ENCODE data around the gene IGSF22. TPM values are rescaled to one million over a fixed set of nuclear protein-coding genes. Genes with fewer than 3 reads are reported as not detected.
"Not testable (repeated sequence)": the region's sequence is repeated elsewhere in the genome, so short reads cannot be mapped to it uniquely, and the experiment has no call there.

The IGSF22 gene
- total RNA-seq, 1 donor from 2014 or later, result 2.3 TPM

DNA sequence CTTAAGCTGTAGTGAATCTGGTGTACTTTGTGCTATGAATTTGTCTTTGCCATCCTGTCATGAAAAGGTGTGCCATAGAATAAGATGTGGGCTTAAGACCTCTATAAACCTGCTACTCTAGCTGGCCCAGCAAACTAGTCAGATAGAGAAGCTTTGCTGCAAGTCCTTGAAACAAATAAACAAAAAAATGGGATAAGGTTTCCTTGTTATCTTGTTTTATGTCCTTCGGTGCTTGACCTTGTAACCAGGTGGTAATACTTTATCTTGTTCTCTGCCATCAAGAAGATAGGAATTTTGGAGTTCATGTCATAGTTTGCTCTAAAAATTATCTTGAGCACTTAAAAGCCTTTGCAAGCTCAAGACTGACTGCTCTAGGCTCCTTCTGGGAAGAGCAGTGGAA lies 41.7 kb downstream of the IGSF22 start:
- DNase-seq, result no peak
- Histone ChIP-seq H3K36me3 (no peaks in the 10 kb centered on the region), H3K27ac (no peak overlapping the region), H3K4me3 (no peak overlapping the region), H3K4me1 (no peaks in the 10 kb centered on the region), H3K9me3 (no peaks in the 10 kb centered on the region), H3K27me3 (ENCODE audit: low read depth) (no peaks in the 10 kb centered on the region)
- ATAC-seq, result no peak
- intact Hi-C loops (cut with DNase I), result no loop called here
- TF ChIP-seq, protein P1, sequence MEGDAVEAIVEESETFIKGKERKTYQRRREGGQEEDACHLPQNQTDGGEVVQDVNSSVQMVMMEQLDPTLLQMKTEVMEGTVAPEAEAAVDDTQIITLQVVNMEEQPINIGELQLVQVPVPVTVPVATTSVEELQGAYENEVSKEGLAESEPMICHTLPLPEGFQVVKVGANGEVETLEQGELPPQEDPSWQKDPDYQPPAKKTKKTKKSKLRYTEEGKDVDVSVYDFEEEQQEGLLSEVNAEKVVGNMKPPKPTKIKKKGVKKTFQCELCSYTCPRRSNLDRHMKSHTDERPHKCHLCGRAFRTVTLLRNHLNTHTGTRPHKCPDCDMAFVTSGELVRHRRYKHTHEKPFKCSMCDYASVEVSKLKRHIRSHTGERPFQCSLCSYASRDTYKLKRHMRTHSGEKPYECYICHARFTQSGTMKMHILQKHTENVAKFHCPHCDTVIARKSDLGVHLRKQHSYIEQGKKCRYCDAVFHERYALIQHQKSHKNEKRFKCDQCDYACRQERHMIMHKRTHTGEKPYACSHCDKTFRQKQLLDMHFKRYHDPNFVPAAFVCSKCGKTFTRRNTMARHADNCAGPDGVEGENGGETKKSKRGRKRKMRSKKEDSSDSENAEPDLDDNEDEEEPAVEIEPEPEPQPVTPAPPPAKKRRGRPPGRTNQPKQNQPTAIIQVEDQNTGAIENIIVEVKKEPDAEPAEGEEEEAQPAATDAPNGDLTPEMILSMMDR (IDR thresholded peaks at IDR 0.05), result no peak

- Histone ChIP-seq H3K27ac (no peak overlapping the region), H3K27me3 (ENCODE audit: low read depth) (no peaks in the 10 kb centered on the region), H3K9me3 (no peaks in the 10 kb centered on the region), H3K4me1 (no peaks in the 10 kb centered on the region), H3K36me3 (no peaks in the 10 kb centered on the region), H3K4me3 (no peak overlapping the region)
- ATAC-seq (no peak), DNase-seq (no peak)
- TF ChIP-seq, protein P1 (IDR thresholded peaks at IDR 0.05), result no peak
- intact Hi-C loops (cut with DNase I), result no loop called here
Measured at GRCh38 chr11:18682466-18682865, 43.5 kb downstream of the IGSF22 start.

- DNase-seq; H3K27me3 ChIP-seq (ENCODE audit: low read depth); ATAC-seq; H3K27ac ChIP-seq; H3K4me3 ChIP-seq; intact Hi-C loops (cut with DNase I); H3K9me3 ChIP-seq; H3K4me1 ChIP-seq; H3K36me3 ChIP-seq: not testable (repeated sequence)
Measured at GRCh38 chr11:18681949-18682348, 44.0 kb downstream of the IGSF22 start.

DNA sequence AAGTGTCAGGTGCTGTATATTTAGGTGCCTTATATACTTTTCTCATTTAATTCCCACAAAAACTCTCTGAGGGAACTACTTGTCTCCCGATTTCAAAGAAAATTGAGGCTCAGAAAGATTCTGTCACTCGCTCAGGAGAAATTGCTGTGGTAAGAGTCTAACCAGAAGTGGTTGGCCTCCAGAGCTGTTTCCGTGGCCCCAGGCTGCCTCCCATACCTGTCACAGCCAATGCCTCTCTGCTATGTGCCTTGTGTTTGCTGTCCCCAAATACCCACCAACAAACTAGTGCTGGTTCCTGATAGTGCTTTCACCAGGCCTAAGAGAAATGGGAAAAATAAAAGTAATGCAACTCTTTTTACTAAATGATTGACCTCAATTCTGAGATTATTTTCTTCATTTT lies 48.4 kb downstream of the IGSF22 start:
- H3K27me3 ChIP-seq (ENCODE audit: low read depth), result no peaks in the 10 kb centered on the region
- intact Hi-C loops (cut with DNase I), result no loop called here
- H3K4me1 ChIP-seq, result no peaks in the 10 kb centered on the region
- no peaks in the 10 kb centered on the region for H3K9me3 ChIP-seq
- no peak for ATAC-seq
- no peak overlapping the region for H3K27ac ChIP-seq
- H3K36me3 ChIP-seq, result no peaks in the 10 kb centered on the region
- TF ChIP-seq, protein P1 (IDR thresholded peaks at IDR 0.05), result no peak
- no peak overlapping the region for H3K4me3 ChIP-seq
- DNase-seq, result no peak

DNA sequence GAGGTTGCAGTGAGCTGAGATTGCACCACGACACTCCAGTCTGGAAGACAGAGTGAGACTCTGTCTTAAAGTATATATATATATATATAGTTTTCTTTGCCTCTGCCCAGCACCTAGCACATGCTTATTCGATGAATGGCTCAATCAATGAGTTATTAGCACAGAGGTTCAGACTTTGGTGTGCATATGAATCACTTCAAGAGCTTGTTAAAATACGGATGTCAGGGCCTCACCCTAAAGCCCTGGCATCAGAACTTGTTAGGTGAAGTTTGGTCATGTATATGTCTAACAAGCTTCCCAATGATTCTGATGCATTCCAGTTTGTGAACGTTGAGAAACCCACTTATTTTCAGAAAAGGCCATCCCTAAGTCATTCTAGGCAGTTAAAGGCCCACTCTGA lies 49.2 kb downstream of the IGSF22 start:
- no peak for ATAC-seq
- H3K4me3 ChIP-seq, result no peak overlapping the region
- H3K9me3 ChIP-seq, result no peaks in the 10 kb centered on the region
- DNase-seq, result no peak
- H3K27ac ChIP-seq, result no peak overlapping the region
- intact Hi-C loops (cut with DNase I), result no loop called here
- no peaks in the 10 kb centered on the region for H3K36me3 ChIP-seq
- no peaks in the 10 kb centered on the region for H3K27me3 ChIP-seq (ENCODE audit: low read depth)
- H3K4me1 ChIP-seq, result no peaks in the 10 kb centered on the region
- TF ChIP-seq, protein P1 (IDR thresholded peaks at IDR 0.05), result no peak

- H3K36me3 ChIP-seq; H3K27ac ChIP-seq; H3K27me3 ChIP-seq (ENCODE audit: low read depth); H3K9me3 ChIP-seq; DNase-seq; intact Hi-C loops (cut with DNase I); H3K4me1 ChIP-seq; H3K4me3 ChIP-seq: not testable (repeated sequence)
- ATAC-seq, result peak in 1 of 2 donors; percentile 51
Measured at GRCh38 chr11:18672209-18672608, 53.8 kb downstream of the IGSF22 start.

GRCh38 chr11:18671246-18671645 lies 54.7 kb downstream of the IGSF22 start:
- Histone ChIP-seq H3K36me3 (no peaks in the 10 kb centered on the region), H3K27me3 (ENCODE audit: low read depth) (no peaks in the 10 kb centered on the region), H3K4me1 (no peaks in the 10 kb centered on the region), H3K27ac (no peak overlapping the region), H3K9me3 (no peaks in the 10 kb centered on the region), H3K4me3 (no peak overlapping the region)
- ATAC-seq (no peak), DNase-seq (no peak)
- intact Hi-C loops (cut with DNase I), result no loop called here
- TF ChIP-seq, protein P1 (IDR thresholded peaks at IDR 0.05), result no peak
